K562 (cell line): ENCODE measurements around the gene INSR. TPM values are rescaled to one million over a fixed set of nuclear protein-coding genes. Genes with fewer than 3 reads are reported as not detected.

Source experiments
- ATAC-seq: fragments of 200-7000 bp; cut with Tn5 transposase; 3 replicates; pipeline ENCODE4 v1.9.1; 2020; ENCODE audit warnings: moderate library complexity
- BruUV-seq: library from RNA; stranded (reverse); fragments of 400-500 nt; replicated peaks from 2 replicates; lab custom pipeline; 2021; lab: Mats Ljungman, UMichigan
- CTCF ChIA-PET: fragments of 300-600 bp; formaldehyde crosslinking; extraction: SDS; loops from one replicate; lab custom pipeline; 2021; ENCODE audit warnings: low intra/inter-chr PET ratio; lab: Yijun Ruan, JAX
- POLR2A ChIA-PET: fragments of 300-600, 350-650 bp; sonication (Branson Sonifier 250); formaldehyde crosslinking; extraction: SDS; loops from one replicate; lab custom pipeline; 2021; ENCODE audit warnings: antibody characterized with exemption, inconsistent platforms; lab: Yijun Ruan, JAX
- DNase-seq, 4 experiments: peaks; one replicate each; pipeline versions ENCODE4 v3.0.0 to v3.0.0-alpha.2; 2011 to 2018; ENCODE audit warnings: low spot score in 3 of 4, mixed read lengths in 3 of 4; ENCODE audit errors: extremely low read depth in 1 of 4
- FAIRE-seq: peaks from 2 replicates; lab custom pipeline; 2011; peaks lifted over from hg19 to GRCh38; lab: Jason Lieb, UNC
- H2AFZ ChIP-seq: 2 replicates; pipeline ENCODE4 v1.6.0; 2011; ENCODE audit warnings: low read depth, low read length, control low read depth, inconsistent platforms
- H3K27ac ChIP-seq: fragments of 200-600 bp; 3 replicates; pipeline ENCODE4 v1.8.0; 2011; ENCODE audit warnings: low read depth, mild to moderate bottlenecking, control low read depth, inconsistent platforms, low read length, moderate library complexity, mixed read lengths; ENCODE audit errors: extremely low read depth
- H3K27me3 ChIP-seq, 2 experiments: fragments of 300-600 bp in 1 of 2; 2 replicates in 1 of 2; 3 replicates in 1 of 2; pipeline versions ENCODE4 v1.6.0 to v1.8.0; 2011; ENCODE audit warnings: inconsistent platforms in 2 of 2, low read length in 2 of 2, mild to moderate bottlenecking in 1 of 2, mixed read lengths in 1 of 2, moderate library complexity in 1 of 2; ENCODE audit not compliant: control insufficient read depth in 2 of 2, insufficient read depth in 2 of 2
- H3K36me3 ChIP-seq: fragments of 300-600 bp; 3 replicates; pipeline ENCODE4 v1.8.0; 2011; ENCODE audit warnings: mild to moderate bottlenecking, low read length, inconsistent platforms; ENCODE audit not compliant: control insufficient read depth, insufficient read depth
- H3K4me1 ChIP-seq, 2 experiments: fragments of 200-600 bp in 1 of 2; replicated peaks in 1 of 2; 2 replicates in 1 of 2; 3 replicates in 1 of 2; pipeline versions ENCODE4 v1.5.1 to v1.8.0; 2011; ENCODE audit warnings: inconsistent platforms in 2 of 2, low read length in 2 of 2, mild to moderate bottlenecking in 1 of 2, mixed read lengths in 1 of 2, moderate library complexity in 1 of 2; ENCODE audit not compliant: control insufficient read depth in 2 of 2, insufficient read depth in 2 of 2
- H3K4me2 ChIP-seq: 2 replicates; pipeline ENCODE4 v1.6.1; 2011; ENCODE audit warnings: low read length, control low read depth, inconsistent platforms, mixed read lengths; ENCODE audit not compliant: insufficient read depth
- H3K4me3 ChIP-seq: fragments of 200-600 bp; sonication (generic), shearing (Covaris generic); 2 replicates; pipeline ENCODE4 v1.5.1; 2016; ENCODE audit warnings: control low read depth, inconsistent platforms
- H3K79me2 ChIP-seq: fragments of 200-600 bp; 3 replicates; pipeline ENCODE4 v1.8.0; 2011; ENCODE audit warnings: low read length, inconsistent platforms; ENCODE audit not compliant: control insufficient read depth, insufficient read depth
- H3K9ac ChIP-seq, 2 experiments: 2 replicates each; pipeline versions ENCODE4 v1.6.0 to v1.6.1; 2011; ENCODE audit warnings: low read depth in 2 of 2, low read length in 2 of 2, control low read depth in 1 of 2, inconsistent platforms in 1 of 2, mild to moderate bottlenecking in 1 of 2, mixed read lengths in 1 of 2; ENCODE audit not compliant: insufficient read depth in 1 of 2
- H3K9me1 ChIP-seq: one replicate; pipeline ENCODE4 v1.6.0; 2011; ENCODE audit warnings: inconsistent platforms, mild to moderate bottlenecking, low read length, moderate library complexity; ENCODE audit not compliant: control insufficient read depth, insufficient read depth
- H3K9me3 ChIP-seq: replicated peaks from 2 replicates; pipeline ENCODE4 v1.5.1; 2011; ENCODE audit warnings: low read depth, low read length, inconsistent platforms; ENCODE audit not compliant: control insufficient read depth, insufficient read depth
- H4K20me1 ChIP-seq: replicated peaks from 2 replicates; pipeline ENCODE4 v1.6.1; 2011; ENCODE audit warnings: low read length, inconsistent platforms, mixed read lengths; ENCODE audit not compliant: control insufficient read depth, insufficient read depth
- BCLAF1 ChIP-seq, 2 experiments: fragments of 450-650 bp in 1 of 2; IDR thresholded peaks; 2 replicates each; pipeline ENCODE4 v1.6.1; 2011 to 2017; ENCODE audit warnings: low read depth in 2 of 2, antibody characterized with exemption in 1 of 2, borderline replicate concordance in 1 of 2, low read length in 1 of 2, mild to moderate bottlenecking in 1 of 2, mixed read lengths in 1 of 2; ENCODE audit not compliant: control insufficient read depth in 1 of 2
- BCOR ChIP-seq: fragments of 450-650 bp; IDR thresholded peaks from 2 replicates; pipeline ENCODE4 v1.6.1; 2016
- BMI1 ChIP-seq: fragments of 150-350 bp; IDR thresholded peaks from 2 replicates; pipeline ENCODE4 v1.6.1; 2014; ENCODE audit warnings: low read length
- BRD9 ChIP-seq: fragments of 450-650 bp; IDR thresholded peaks from 2 replicates; pipeline ENCODE4 v1.6.1; 2018; ENCODE audit warnings: low read depth; ENCODE audit not compliant: partially characterized antibody
- KHSRP ChIP-seq: fragments of 450-650 bp; IDR thresholded peaks from 2 replicates; pipeline ENCODE4 v1.6.1; 2017
- MXI1 ChIP-seq: IDR thresholded peaks from 2 replicates; pipeline ENCODE4 v1.6.1; 2011; ENCODE audit warnings: low read depth, mild to moderate bottlenecking, improper control_type of control experiment, low read length
- NCOA4 ChIP-seq: fragments of 450-650 bp; IDR thresholded peaks from 2 replicates; pipeline ENCODE4 v1.6.1; 2018; ENCODE audit warnings: mild to moderate bottlenecking; ENCODE audit not compliant: partially characterized antibody
- NCOA6 ChIP-seq: fragments of 450-650 bp; IDR thresholded peaks from 2 replicates; pipeline ENCODE4 v1.6.1; 2017; ENCODE audit warnings: mild to moderate bottlenecking
- PHB ChIP-seq: fragments of 250-450 bp; sonication (Bioruptor Pico); IDR thresholded peaks from 2 replicates; pipeline ENCODE4 v1.5.0; 2021
- PURB ChIP-seq: sonication (generic); formaldehyde crosslinking; IDR thresholded peaks from 2 replicates; pipeline ENCODE4 v1.9.0; 2021; ENCODE audit warnings: low read depth, mild to moderate bottlenecking, missing genetic modification reagents
- RFX1 ChIP-seq: fragments of 450-650 bp; IDR thresholded peaks from 2 replicates; pipeline ENCODE4 v1.6.1; 2016; ENCODE audit warnings: mild to moderate bottlenecking, moderate library complexity
- TAF7 ChIP-seq: fragments of 450-650 bp; IDR thresholded peaks from 2 replicates; pipeline ENCODE4 v1.6.1; 2016; ENCODE audit warnings: missing genetic modification characterization, missing compliant biosample characterization
- TCF7 ChIP-seq: sonication (generic); IDR thresholded peaks from 2 replicates; pipeline ENCODE4 v1.6.1; 2016; ENCODE audit warnings: antibody characterized with exemption, borderline replicate concordance
- ZBTB7A ChIP-seq: IDR thresholded peaks from 2 replicates; pipeline ENCODE4 v1.6.1; 2011; ENCODE audit warnings: low read depth, mild to moderate bottlenecking, low read length, moderate library complexity, borderline replicate concordance; ENCODE audit not compliant: control insufficient read depth
- ZNF175 ChIP-seq: fragments of 200-800 bp; sonication (Bioruptor generic); IDR thresholded peaks from 2 replicates; pipeline ENCODE4 v1.6.1; 2016; ENCODE audit warnings: low read depth, mild to moderate bottlenecking, missing genetic modification characterization, missing compliant biosample characterization
- WGBS: fragments of 100-300 bp; shearing (Covaris generic); methylation state at CpG from one replicate; pipeline ENCODE4 v1.1.6; 2016; ENCODE audit warnings: low coverage, mixed read lengths; ENCODE audit not compliant: insufficient coverage; ENCODE audit errors: missing lambda C conversion rate; 5-methylcytosine and 5-hydroxymethylcytosine counted together
- in situ Hi-C: fragments of 300-500 bp; cut with MboI; formaldehyde crosslinking; loops from 4 replicates; pipeline ENCODE4 v1.15.0; 2018; ENCODE audit warnings: inconsistent platforms, mixed read lengths
- intact Hi-C: fragments of 100-400 bp; cut with micrococcal nuclease; formaldehyde crosslinking; loops from 2 replicates; pipeline ENCODE4 v1.14.2; 2022
- polyA plus RNA-seq, 8 experiments: library from polyadenylated mRNA; depleted of rRNA in 4 of 8; stranded (reverse) in 5 of 8; unstranded in 3 of 8; fragments of >200 nt; fragmentation: Nextera tagmentation in 2 of 8; fragmentation: Illumina TruSeq in 1 of 8; extraction: Ambion mirVana in 2 of 8; extraction: Trizol in 1 of 8; gene quantifications; 2 replicates each; pipeline versions ENCODE4 v1.2.1 to v1.2.3, GENCODE V29; 2011 to 2014; ENCODE audit warnings: inconsistent platforms in 1 of 8, missing spikeins in 1 of 8
- total RNA-seq, 7 experiments: library from RNA; depleted of rRNA in 6 of 7; stranded (reverse); fragments of >200 nt in 6 of 7; fragmentation: Illumina TruSeq in 2 of 7; extraction: Trizol in 2 of 7; gene quantifications; 2 replicates each; pipeline versions ENCODE4 v1.2.1 to v1.2.3, GENCODE V29; 2011 to 2021; ENCODE audit warnings: low replicate concordance in 1 of 7

INSR gene
- total and polyA plus RNA-seq, 9 of the 15 experiments (the other 6 are each of a cell fraction or from before 2014, with no cell fraction given), result 0.04 to 0.88 (median 0.41) TPM

GRCh38 chr19:7255119-7255518, 39.1 kb downstream of the INSR start:
- H3K9ac ChIP-seq, result no peak overlapping the region
- ATAC-seq (no peak), DNase-seq (no peak), FAIRE-seq (no peak)
- H3K9me1 ChIP-seq, result no peaks in the 10 kb centered on the region
- no peaks in the 10 kb centered on the region for H3K9me3 ChIP-seq
- H4K20me1 ChIP-seq, result no peaks in the 10 kb centered on the region
- no peak overlapping the region for H3K27ac ChIP-seq
- no peak overlapping the region for H3K4me3 ChIP-seq
- H3K27me3 ChIP-seq, result peaks cover 2 to 23% of the 10 kb centered on the region in 2 experiments; a peak in 2 of 5 replicates
- in situ Hi-C loops (no loop called here), intact Hi-C loops (no loop called here)
- TF ChIP-seq NCOA4 (no peak), BRD9 (no peak), RFX1 (no peak), PURB (CRISPR knock-in tag) (no peak), PHB (CRISPR knock-in tag) (no peak), TAF7 (tag) (no peak), KHSRP (no peak), TCF7 (no peak), BCOR (no peak), BCLAF1 (IDR thresholded peaks at IDR 0.05; ENCODE audit: borderline replicate concordance in 1 of 2, control insufficient read depth in 1 of 2, low read depth in 2 of 2, low read length in 1 of 2) (no peak), ZNF175 (no peak), NCOA6 (no peak), MXI1 (no peak), ZBTB7A (no peak), BMI1 (no peak)
- no peaks in the 10 kb centered on the region for H3K36me3 ChIP-seq
- no peaks in the 10 kb centered on the region for H3K79me2 ChIP-seq
- CTCF ChIA-PET, result no interaction called here
- POLR2A ChIA-PET, result interaction anchor here (1.2 kb wide), 1 partner anchor 9 kb away, joined by 4 read pairs; no protein-coding TSS in a partner anchor
- H2AFZ ChIP-seq, result no peak overlapping the region
- BruUV-seq, result no TSS peak
- WGBS, result 6% methylated on average over 8 of the region's 8 CpGs
- no peaks in the 10 kb centered on the region; a peak in 1 of 5 replicates for H3K4me1 ChIP-seq
- H3K4me2 ChIP-seq, result no peak overlapping the region
